ENCODE results near the gene ZFR. TPM values are rescaled to one million over a fixed set of nuclear protein-coding genes. Genes with fewer than 3 reads are reported as not detected.

ZFR gene
- polyA plus RNA-seq, 1 of the 3 experiments (the other 2 are of a cell fraction), result 24.6 TPM

DNA sequence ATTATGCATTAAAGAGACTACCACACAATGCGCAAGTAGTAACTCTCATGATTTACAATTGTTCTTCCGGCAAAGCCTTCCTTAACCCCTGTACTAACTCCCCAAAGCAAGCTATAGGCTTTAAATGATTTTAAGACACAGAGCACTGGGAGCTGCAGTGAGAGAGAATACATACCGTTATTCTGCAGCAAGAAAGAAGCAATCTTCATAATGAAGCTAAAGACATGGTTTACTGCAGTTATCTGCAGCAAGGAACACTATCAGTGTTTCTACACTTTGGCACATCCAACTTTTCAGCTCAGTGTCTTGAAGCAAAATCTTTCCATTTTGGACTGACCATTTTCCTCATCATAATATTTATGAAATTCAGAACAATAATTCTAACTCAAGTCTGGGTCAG is 61.0 kb downstream of the ZFR start:
- no peak overlapping the region for H2AFZ ChIP-seq (ENCODE audit: low read depth)
- no peak for TF ChIP-seq GATA2 (CRISPR knock-in tag; IDR thresholded peaks at IDR 0.05)
- TF ChIP-seq RAD21 (IDR thresholded peaks at IDR 0.05; ENCODE audit: low read length), result no peak
- no peak for TF ChIP-seq FOXJ3 (CRISPR knock-in tag; IDR thresholded peaks at IDR 0.05)
- TF ChIP-seq EZH2phosphoT487 (IDR thresholded peaks at IDR 0.05; ENCODE audit: borderline replicate concordance, low read depth), result no peak
- no peak for TF ChIP-seq EP300 (IDR thresholded peaks at IDR 0.05; ENCODE audit: borderline replicate concordance in 1 of 2, low read depth in 1 of 2, low read length in 1 of 2)
- no peak for TF ChIP-seq TAF1 (IDR thresholded peaks at IDR 0.05; ENCODE audit: borderline replicate concordance, low read depth, low read length)
- TF ChIP-seq MEF2A (IDR thresholded peaks at IDR 0.05; ENCODE audit: borderline replicate concordance, low read depth), result no peak
- TF ChIP-seq FOSL2 (IDR thresholded peaks at IDR 0.05; ENCODE audit: borderline replicate concordance, low read depth), result no peak
- no peak for TF ChIP-seq GABPA (IDR thresholded peaks at IDR 0.05; ENCODE audit: low read depth)
- TF ChIP-seq NRF1 (IDR thresholded peaks at IDR 0.05; ENCODE audit: low read depth, low read length), result no peak
- no peak for TF ChIP-seq USF1 (IDR thresholded peaks at IDR 0.05; ENCODE audit: borderline replicate concordance, low read depth)
- no peak for TF ChIP-seq ELF1 (IDR thresholded peaks at IDR 0.05)
- no peak for TF ChIP-seq YY1 (IDR thresholded peaks at IDR 0.05; ENCODE audit: low read depth)
- TF ChIP-seq TCF12 (IDR thresholded peaks at IDR 0.05), result no peak
- TF ChIP-seq MAX (IDR thresholded peaks at IDR 0.05; ENCODE audit: low read depth), result no peak
- TF ChIP-seq MXI1 (IDR thresholded peaks at IDR 0.05; ENCODE audit: low read depth, low read length), result no peak
- TF ChIP-seq, protein P1, sequence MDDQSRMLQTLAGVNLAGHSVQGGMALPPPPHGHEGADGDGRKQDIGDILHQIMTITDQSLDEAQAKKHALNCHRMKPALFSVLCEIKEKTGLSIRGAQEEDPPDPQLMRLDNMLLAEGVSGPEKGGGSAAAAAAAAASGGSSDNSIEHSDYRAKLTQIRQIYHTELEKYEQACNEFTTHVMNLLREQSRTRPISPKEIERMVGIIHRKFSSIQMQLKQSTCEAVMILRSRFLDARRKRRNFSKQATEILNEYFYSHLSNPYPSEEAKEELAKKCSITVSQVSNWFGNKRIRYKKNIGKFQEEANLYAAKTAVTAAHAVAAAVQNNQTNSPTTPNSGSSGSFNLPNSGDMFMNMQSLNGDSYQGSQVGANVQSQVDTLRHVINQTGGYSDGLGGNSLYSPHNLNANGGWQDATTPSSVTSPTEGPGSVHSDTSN (IDR thresholded peaks at IDR 0.05), result no peak
- no peak for TF ChIP-seq POLR2AphosphoS5 (IDR thresholded peaks at IDR 0.05; ENCODE audit: low read depth, low read length)
- no peak for TF ChIP-seq RFX5 (IDR thresholded peaks at IDR 0.05; ENCODE audit: low read length)
- H3K79me2 ChIP-seq (ENCODE audit: insufficient read depth), result no peaks in the 10 kb centered on the region
- no peak overlapping the region for H3K9ac ChIP-seq
- H3K4me1 ChIP-seq (ENCODE audit: control insufficient read depth in 1 of 2, insufficient read depth in 2 of 2, low read depth in 1 of 2, low read length in 1 of 2), result no peaks in the 10 kb centered on the region
- H3K27me3 ChIP-seq (ENCODE audit: insufficient read depth), result no peaks in the 10 kb centered on the region
- no peak overlapping the region for H3K4me3 ChIP-seq (ENCODE audit: low read depth in 2 of 2, low read length in 1 of 2)
- ChIA-PET CTCF (interaction anchor here (1.1 to 1.6 kb wide), 4 partner anchors 27 to 229 kb away, joined by 3 to 4 read pairs (median 3); no protein-coding TSS in a partner anchor), POLR2A (no interaction called here)
- no peaks in the 10 kb centered on the region for H3K9me2 ChIP-seq
- no peaks in the 10 kb centered on the region for H3K9me3 ChIP-seq
- no peak overlapping the region for H3K27ac ChIP-seq (ENCODE audit: low read depth in 2 of 2, low read length in 1 of 2)
- no peak overlapping the region for H3K4me2 ChIP-seq
- H3F3A ChIP-seq (replicated peaks; ENCODE audit: insufficient read depth), result peaks cover 9% of the 10 kb centered on the region
- no peak for DNase-seq
- H4K20me1 ChIP-seq (ENCODE audit: insufficient read depth), result no peaks in the 10 kb centered on the region
- 99% methylated on average over 3 of the region's 3 CpGs for WGBS (ENCODE audit: low lambda C conversion rate)
- H3K36me3 ChIP-seq (replicated peaks in 1 of 2; ENCODE audit: control insufficient read depth in 1 of 2, insufficient read depth in 2 of 2, low read length in 1 of 2), result peaks cover 88% of the 10 kb centered on the region in 2 experiments

DNA sequence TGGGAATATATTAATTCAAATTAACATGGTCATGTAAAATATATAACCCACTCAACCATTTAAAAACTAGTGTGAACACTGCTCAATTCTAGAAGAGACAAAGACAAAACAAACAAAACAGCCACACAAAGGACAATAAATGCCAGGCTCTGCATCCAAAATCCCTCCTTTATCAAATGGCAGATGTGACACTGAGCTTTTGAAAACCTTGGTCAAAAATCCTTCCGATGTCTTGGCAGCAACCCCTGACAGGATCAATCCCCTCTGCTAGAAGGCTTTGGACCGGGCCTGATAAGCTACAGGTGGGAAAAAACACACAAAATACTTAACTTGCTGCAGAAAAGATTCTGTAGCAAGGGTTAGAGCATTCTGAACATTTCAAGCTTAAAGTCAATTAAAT is 61.5 kb downstream of the ZFR start:
- no peak overlapping the region for H3K4me2 ChIP-seq
- H4K20me1 ChIP-seq (ENCODE audit: insufficient read depth), result no peaks in the 10 kb centered on the region
- ChIA-PET CTCF (interaction anchor here (1.1 to 1.6 kb wide), 4 partner anchors 27 to 230 kb away, joined by 3 to 4 read pairs (median 3); no protein-coding TSS in a partner anchor), POLR2A (no interaction called here)
- H2AFZ ChIP-seq (ENCODE audit: low read depth), result no peak overlapping the region
- no peaks in the 10 kb centered on the region for H3K27me3 ChIP-seq (ENCODE audit: insufficient read depth)
- no peaks in the 10 kb centered on the region for H3K79me2 ChIP-seq (ENCODE audit: insufficient read depth)
- no peak overlapping the region for H3K9ac ChIP-seq
- no peak overlapping the region for H3K27ac ChIP-seq (ENCODE audit: low read depth in 2 of 2, low read length in 1 of 2)
- H3K36me3 ChIP-seq (replicated peaks in 1 of 2; ENCODE audit: control insufficient read depth in 1 of 2, insufficient read depth in 2 of 2, low read length in 1 of 2), result peaks cover 88% of the 10 kb centered on the region in 2 experiments
- H3K4me3 ChIP-seq (ENCODE audit: low read depth in 2 of 2, low read length in 1 of 2), result no peak overlapping the region
- no peak for DNase-seq
- TF ChIP-seq USF1 (IDR thresholded peaks at IDR 0.05; ENCODE audit: borderline replicate concordance, low read depth) (no peak), TAF1 (IDR thresholded peaks at IDR 0.05; ENCODE audit: borderline replicate concordance, low read depth, low read length) (no peak), SIN3A (IDR thresholded peaks at IDR 0.05; ENCODE audit: borderline replicate concordance, low read depth, low read length) (no peak), MEF2A (IDR thresholded peaks at IDR 0.05; ENCODE audit: borderline replicate concordance, low read depth) (no peak), SMC3 (IDR thresholded peaks at IDR 0.05; ENCODE audit: low read depth, low read length) (no peak), EZH2phosphoT487 (IDR thresholded peaks at IDR 0.05; ENCODE audit: borderline replicate concordance, low read depth) (no peak), FOXJ3 (CRISPR knock-in tag; IDR thresholded peaks at IDR 0.05) (no peak), NFIC (IDR thresholded peaks at IDR 0.05; ENCODE audit: borderline replicate concordance) (no peak), GABPA (IDR thresholded peaks at IDR 0.05; ENCODE audit: low read depth) (no peak)
- peaks cover 9% of the 10 kb centered on the region for H3F3A ChIP-seq (replicated peaks; ENCODE audit: insufficient read depth)
- no peaks in the 10 kb centered on the region for H3K9me2 ChIP-seq
- no peaks in the 10 kb centered on the region for H3K9me3 ChIP-seq
- 100% methylated on average over 2 of the region's 2 CpGs for WGBS (ENCODE audit: low lambda C conversion rate)
- no peaks in the 10 kb centered on the region for H3K4me1 ChIP-seq (ENCODE audit: control insufficient read depth in 1 of 2, insufficient read depth in 2 of 2, low read depth in 1 of 2, low read length in 1 of 2)
